IPS DF 4.7 (cell line): ENCODE data around the gene CLCNKB.
"Not testable (repeated sequence)": the region's sequence is repeated elsewhere in the genome, so short reads cannot be mapped to it uniquely, and the experiment has no call there.

ENCODE experiments used
- DNase-seq: peaks from one replicate; pipeline ENCODE4 v3.0.0-alpha.2; 2013; ENCODE audit warnings: low spot score; ENCODE audit errors: extremely low read depth

Gene CLCNKB

GRCh38 chr1:16057314-16057915, 13.8 kb downstream of the CLCNKB start:
- not testable (repeated sequence) for DNase-seq

GRCh38 chr1:16058394-16059120, 15.0 kb downstream of the CLCNKB start:
- DNase-seq: not testable (repeated sequence)

- DNase-seq: no peak
Measured at GRCh38 chr1:16061266-16061665, 17.7 kb downstream of the CLCNKB start.

- DNase-seq: not testable (repeated sequence)
Measured at GRCh38 chr1:16061989-16062686, 18.6 kb downstream of the CLCNKB start.

- DNase-seq: not testable (repeated sequence)
Measured at GRCh38 chr1:16062687-16063075, 19.1 kb downstream of the CLCNKB start.

GRCh38 chr1:16063226-16063829, 19.7 kb downstream of the CLCNKB start:
- no peak for DNase-seq

- no peak for DNase-seq
Measured at GRCh38 chr1:16063921-16064320, 20.3 kb downstream of the CLCNKB start.

GRCh38 chr1:16064536-16065268, 21.1 kb downstream of the CLCNKB start:
- DNase-seq: no peak

GRCh38 chr1:16065269-16065576, 21.6 kb downstream of the CLCNKB start:
- no peak for DNase-seq

- no peak for DNase-seq
Measured at GRCh38 chr1:16066245-16066644, 22.7 kb downstream of the CLCNKB start.

GRCh38 chr1:16067127-16067768, 23.7 kb downstream of the CLCNKB start:
- DNase-seq: no peak

GRCh38 chr1:16067933-16068332, 24.4 kb downstream of the CLCNKB start:
- no peak for DNase-seq

- no peak for DNase-seq
Measured at GRCh38 chr1:16068356-16069270, 25.0 kb downstream of the CLCNKB start.

- no peak for DNase-seq
Measured at GRCh38 chr1:16070640-16071355, 27.2 kb downstream of the CLCNKB start.

GRCh38 chr1:16071614-16072013, 28.0 kb downstream of the CLCNKB start:
- DNase-seq: no peak

GRCh38 chr1:16072095-16072494, 28.5 kb downstream of the CLCNKB start:
- no peak for DNase-seq

- DNase-seq: no peak
Measured at GRCh38 chr1:16072616-16073484, 29.3 kb downstream of the CLCNKB start.

- DNase-seq: no peak
Measured at GRCh38 chr1:16073490-16074119, 30.0 kb downstream of the CLCNKB start, which contains the start of gene FAM131C. Gene FAM131C, minus strand, starts transcription at chr1:16073651. Its CDS starts 209 bp downstream, at chr1:16073442.
